PC-3 (cell line): ENCODE data around the gene SLC30A7. TPM values are rescaled to one million over a fixed set of nuclear protein-coding genes. Genes with fewer than 3 reads are reported as not detected.

Experiments
- ATAC-seq: fragments of 200-7000 bp; cut with Tn5 transposase; 2 replicates; pipeline ENCODE4 v1.9.1; 2020; ENCODE audit warnings: mild to moderate bottlenecking, moderate library complexity
- BruUV-seq: library from RNA; stranded (reverse); fragments of 400-500 nt; replicated peaks from 2 replicates; lab custom pipeline; 2021; lab: Mats Ljungman, UMichigan
- CTCF ChIA-PET: fragments of 300-600 bp; sonication (Branson Sonifier 250); formaldehyde crosslinking; loops from one replicate; lab custom pipeline; 2022; ENCODE audit warnings: antibody characterized with exemption; lab: Charles Lee
- POLR2A ChIA-PET: fragments of 300-600 bp; sonication (Branson Sonifier 250); formaldehyde crosslinking; loops from one replicate; lab custom pipeline; 2022; ENCODE audit warnings: antibody characterized with exemption; ENCODE audit not compliant: unreplicated experiment; lab: Charles Lee
- DNase-seq: peaks from one replicate; pipeline ENCODE4 v3.0.0-alpha.2; 2015
- H2AFZ ChIP-seq: fragments of 300-600 bp; sonication (generic); 2 replicates; pipeline ENCODE4 v1.6.0; 2016; ENCODE audit warnings: antibody characterized with exemption, low read length
- H3F3A ChIP-seq: fragments of 300-600 bp; sonication (generic); one replicate; pipeline ENCODE4 v1.6.0; 2017; ENCODE audit warnings: antibody characterized with exemption, low read length, control low read depth, mild to moderate bottlenecking; ENCODE audit not compliant: unreplicated experiment
- H3K27ac ChIP-seq: fragments of 300-600 bp; sonication (generic); 2 replicates; pipeline ENCODE4 v1.5.1; 2016; ENCODE audit warnings: mild to moderate bottlenecking, low read length
- H3K27me3 ChIP-seq: fragments of 300-600 bp; sonication (generic); 2 replicates; pipeline ENCODE4 v1.6.1; 2016; ENCODE audit warnings: low read length, mixed read lengths
- H3K36me3 ChIP-seq: fragments of 300-600 bp; sonication (generic); 2 replicates; pipeline ENCODE4 v1.6.1; 2016; ENCODE audit warnings: low read depth, mixed run types, low read length, mixed read lengths
- H3K4me1 ChIP-seq: fragments of 300-600 bp; sonication (generic); 2 replicates; pipeline ENCODE4 v1.5.1; 2016; ENCODE audit warnings: low read length; ENCODE audit not compliant: insufficient read depth
- H3K4me2 ChIP-seq: fragments of 300-600 bp; sonication (generic); 2 replicates; pipeline ENCODE4 v1.6.0; 2016; ENCODE audit warnings: low read length
- H3K4me3 ChIP-seq: fragments of 300-600 bp; sonication (generic); 2 replicates; pipeline ENCODE4 v1.5.1; 2016; ENCODE audit warnings: mild to moderate bottlenecking, low read length, mixed read lengths
- H3K79me2 ChIP-seq: fragments of 300-600 bp; sonication (generic); 2 replicates; pipeline ENCODE4 v1.6.1; 2017; ENCODE audit warnings: low read length, mixed read lengths
- H3K9ac ChIP-seq: fragments of 300-600 bp; sonication (generic); 2 replicates; pipeline ENCODE4 v1.6.0; 2016; ENCODE audit warnings: mild to moderate bottlenecking, low read length
- H3K9me2 ChIP-seq: fragments of 300-600 bp; sonication (generic); replicated peaks from 2 replicates; pipeline ENCODE4 v1.6.1; 2016; ENCODE audit warnings: mixed run types, low read length, mixed read lengths
- H3K9me3 ChIP-seq: fragments of 300-600 bp; sonication (generic); 2 replicates; pipeline ENCODE4 v1.6.1; 2016; ENCODE audit warnings: low read length, mixed read lengths
- H4K20me1 ChIP-seq: fragments of 300-600 bp; sonication (generic); 2 replicates; pipeline ENCODE4 v1.6.1; 2016; ENCODE audit warnings: low read length, mixed read lengths
- CTCF ChIP-seq: fragments of 300-600 bp; sonication (generic); conservative IDR thresholded peaks from 2 replicates; pipeline ENCODE4 v1.5.1; 2017; ENCODE audit warnings: antibody characterized with exemption, low read depth, mild to moderate bottlenecking, low read length
- EZH2 ChIP-seq: fragments of 300-600 bp; sonication (generic); IDR thresholded peaks from one replicate; pipeline ENCODE4 v1.6.1; 2017; ENCODE audit warnings: antibody characterized with exemption, mild to moderate bottlenecking, low read length; ENCODE audit not compliant: unreplicated experiment
- EZH2phosphoT487 ChIP-seq: fragments of 300-600 bp; sonication (generic); IDR thresholded peaks from 2 replicates; pipeline ENCODE4 v1.6.1; 2018; ENCODE audit warnings: mild to moderate bottlenecking, antibody characterized with exemption, low read length, borderline replicate concordance
- intact Hi-C: fragments of 100-400 bp; cut with micrococcal nuclease; formaldehyde crosslinking; loops from 2 replicates; pipeline ENCODE4 v1.9.0; 2023
- total RNA-seq: library from RNA; depleted of rRNA; stranded (reverse); fragments of >200 nt; gene quantifications from 2 replicates; pipeline ENCODE4 v1.2.3, GENCODE V29; 2014

SLC30A7 gene
- total RNA-seq, 1 experiment from 2014 or later, result 24.0 TPM

- peaks cover 15% of the 10 kb centered on the region; the same call in 1 of the 2 replicates for H3K36me3 ChIP-seq
- H3K9ac ChIP-seq, result no peak overlapping the region
- no peaks in the 10 kb centered on the region for H4K20me1 ChIP-seq
- H3K27ac ChIP-seq, result no peak overlapping the region
- H3K4me1 ChIP-seq, result peaks cover 18% of the 10 kb centered on the region
- no peaks in the 10 kb centered on the region for H3K27me3 ChIP-seq
- ChIA-PET POLR2A (no interaction called here), CTCF (no interaction called here)
- TF ChIP-seq EZH2 (no peak), CTCF (no peak), EZH2phosphoT487 (no peak)
- BruUV-seq, result no TSS peak
- no peaks in the 10 kb centered on the region for H3K9me3 ChIP-seq
- H3K4me2 ChIP-seq, result no peak overlapping the region
- intact Hi-C loops, result no loop called here
- H2AFZ ChIP-seq, result no peak overlapping the region
- H3K9me2 ChIP-seq, result no peaks in the 10 kb centered on the region
- H3F3A ChIP-seq, result no peaks in the 10 kb centered on the region
- H3K79me2 ChIP-seq, result no peaks in the 10 kb centered on the region
- no peak for DNase-seq
- ATAC-seq, result no peak
- no peak overlapping the region for H3K4me3 ChIP-seq
These were observed 109.3 kb downstream of the SLC30A7 start for GRCh38 chr1:101005183-101005582.

- POLR2A ChIA-PET, result no interaction called here
These were observed 110.0 kb downstream of the SLC30A7 start for GRCh38 chr1:101005871-101006270.

More at GRCh38 chr1:101005871-101006270, 110.0 kb downstream of the SLC30A7 start:
- Histone ChIP-seq H2AFZ (no peak overlapping the region), H3F3A (no peaks in the 10 kb centered on the region), H3K4me3 (no peak overlapping the region), H3K4me2 (no peak overlapping the region), H3K27ac (no peak overlapping the region), H3K9me3 (no peaks in the 10 kb centered on the region), H3K9me2 (no peaks in the 10 kb centered on the region), H3K79me2 (no peaks in the 10 kb centered on the region), H3K9ac (no peak overlapping the region), H3K27me3 (no peaks in the 10 kb centered on the region), H4K20me1 (no peaks in the 10 kb centered on the region), H3K4me1 (peaks cover 18% of the 10 kb centered on the region), H3K36me3 (peaks cover 9% of the 10 kb centered on the region; the same call in 1 of the 2 replicates)
- TF ChIP-seq CTCF, result no peak
- no peak for TF ChIP-seq EZH2
- no peak for TF ChIP-seq EZH2phosphoT487
- intact Hi-C loops, result no loop called here
- no peak for ATAC-seq
- DNase-seq, result no peak
- BruUV-seq, result no TSS peak
- CTCF ChIA-PET, result no interaction called here
